ENCODE data around the gene SECTM1.

DNA sequence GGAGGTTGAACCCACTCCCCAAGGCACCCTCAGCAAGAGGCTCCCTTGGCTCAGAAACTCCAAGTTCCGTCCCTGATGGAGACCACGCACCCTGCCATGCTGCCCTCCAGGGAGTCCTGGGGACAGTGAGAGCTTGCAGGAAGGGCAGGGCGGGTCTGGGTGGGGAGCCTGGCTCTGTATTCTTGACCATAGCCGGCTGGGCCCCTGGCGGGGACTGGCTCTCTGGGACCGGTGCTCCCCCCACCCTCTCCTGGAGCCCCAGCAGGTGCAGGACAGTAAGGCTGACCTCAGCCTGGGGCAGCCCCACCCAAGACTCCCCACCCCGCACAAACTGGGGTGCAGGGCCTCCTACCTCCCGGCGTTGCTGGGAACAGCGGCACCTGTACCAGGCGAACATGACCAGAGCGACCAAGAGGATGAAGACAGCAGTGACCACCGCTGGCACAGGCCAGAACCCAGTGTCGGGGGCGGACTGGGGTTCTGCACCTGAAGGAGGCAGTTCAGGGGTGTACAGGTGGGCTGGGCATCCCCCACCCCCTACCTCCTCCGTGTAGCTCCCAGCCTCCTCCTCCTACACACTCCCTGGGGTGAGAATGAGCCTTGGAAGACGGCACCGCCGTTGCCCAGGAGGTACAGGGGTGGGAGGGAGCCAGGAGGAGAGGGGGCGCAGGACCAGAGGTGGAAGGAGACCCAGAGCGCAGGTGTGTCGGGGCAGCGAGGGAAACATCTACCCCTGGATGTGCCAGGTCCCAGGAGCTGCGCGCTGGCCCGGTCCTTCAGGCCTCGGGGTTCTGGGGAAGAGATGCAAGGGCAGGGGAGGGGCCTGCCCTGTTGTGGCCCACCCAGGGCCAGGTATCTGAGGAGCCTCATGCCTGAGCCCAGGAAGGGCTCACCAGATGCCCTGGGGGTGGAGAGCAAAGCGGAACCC, 10.8 kb downstream of the SECTM1 start:
- TF ChIP-seq EZH2phosphoT487 (IDR thresholded peaks at IDR 0.05) (no peak), EZH2 (IDR thresholded peaks at IDR 0.05) (no peak)
- TF ChIP-seq, protein P1, sequence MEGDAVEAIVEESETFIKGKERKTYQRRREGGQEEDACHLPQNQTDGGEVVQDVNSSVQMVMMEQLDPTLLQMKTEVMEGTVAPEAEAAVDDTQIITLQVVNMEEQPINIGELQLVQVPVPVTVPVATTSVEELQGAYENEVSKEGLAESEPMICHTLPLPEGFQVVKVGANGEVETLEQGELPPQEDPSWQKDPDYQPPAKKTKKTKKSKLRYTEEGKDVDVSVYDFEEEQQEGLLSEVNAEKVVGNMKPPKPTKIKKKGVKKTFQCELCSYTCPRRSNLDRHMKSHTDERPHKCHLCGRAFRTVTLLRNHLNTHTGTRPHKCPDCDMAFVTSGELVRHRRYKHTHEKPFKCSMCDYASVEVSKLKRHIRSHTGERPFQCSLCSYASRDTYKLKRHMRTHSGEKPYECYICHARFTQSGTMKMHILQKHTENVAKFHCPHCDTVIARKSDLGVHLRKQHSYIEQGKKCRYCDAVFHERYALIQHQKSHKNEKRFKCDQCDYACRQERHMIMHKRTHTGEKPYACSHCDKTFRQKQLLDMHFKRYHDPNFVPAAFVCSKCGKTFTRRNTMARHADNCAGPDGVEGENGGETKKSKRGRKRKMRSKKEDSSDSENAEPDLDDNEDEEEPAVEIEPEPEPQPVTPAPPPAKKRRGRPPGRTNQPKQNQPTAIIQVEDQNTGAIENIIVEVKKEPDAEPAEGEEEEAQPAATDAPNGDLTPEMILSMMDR (IDR thresholded peaks at IDR 0.05), result no peak

Data from neural progenitor cell (in vitro differentiated cells).